ENCODE data around the gene SLC39A1.
A peak's percentile ranks its signal among the peaks of the same experiment; 100 is the strongest.
"Not testable (repeated sequence)": the region's sequence is repeated elsewhere in the genome, so short reads cannot be mapped to it uniquely, and the experiment has no call there.

Gene SLC39A1

DNA sequence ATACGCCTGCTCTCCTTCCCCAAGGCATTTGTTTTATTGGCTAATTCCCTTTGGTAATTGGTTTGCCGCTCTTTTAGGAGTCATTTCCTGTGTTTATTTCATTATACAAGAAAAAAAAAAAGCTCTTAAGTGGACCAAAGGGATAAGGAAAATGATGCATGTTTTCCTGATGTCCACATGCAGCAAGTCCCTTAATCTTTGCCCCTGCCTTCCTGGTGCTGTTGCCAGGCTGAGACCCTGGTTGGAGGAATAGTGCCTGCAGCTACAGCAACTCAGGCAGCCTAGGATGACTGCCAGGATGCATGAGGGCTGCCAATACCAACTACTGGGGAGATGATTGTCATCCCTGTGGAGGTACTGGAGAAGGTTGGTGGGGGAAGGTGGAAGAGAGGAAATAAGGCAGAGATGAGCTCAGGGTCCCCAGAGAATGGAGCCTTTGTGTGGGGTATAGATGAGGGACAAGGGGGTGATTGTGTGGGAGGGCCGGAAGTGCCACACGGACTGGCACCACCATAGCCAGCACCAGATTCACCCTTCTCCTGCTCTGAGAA is 34.5 kb downstream of the SLC39A1 start:
- no peak for DNase-seq

DNA sequence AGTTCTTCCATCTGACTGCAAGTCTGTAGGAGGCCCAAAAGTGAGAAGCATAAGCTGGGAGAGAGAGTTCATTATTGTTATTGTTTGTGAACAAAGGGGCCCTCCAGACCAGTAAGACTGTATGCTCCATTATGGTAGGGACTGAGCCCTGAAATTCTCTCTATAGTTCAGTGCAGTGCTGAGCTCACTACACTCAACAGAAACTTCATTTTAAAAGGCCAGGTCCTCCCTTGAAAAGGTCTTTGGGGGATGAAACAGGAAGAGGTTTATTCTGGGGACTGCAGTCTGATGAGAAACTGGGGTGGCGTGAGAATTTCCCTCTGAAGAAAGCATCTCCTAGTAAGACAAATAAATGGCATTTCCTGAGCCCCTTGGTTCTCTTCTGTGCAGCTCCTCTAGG is 35.1 kb downstream of the SLC39A1 start:
- no peak for DNase-seq

DNA sequence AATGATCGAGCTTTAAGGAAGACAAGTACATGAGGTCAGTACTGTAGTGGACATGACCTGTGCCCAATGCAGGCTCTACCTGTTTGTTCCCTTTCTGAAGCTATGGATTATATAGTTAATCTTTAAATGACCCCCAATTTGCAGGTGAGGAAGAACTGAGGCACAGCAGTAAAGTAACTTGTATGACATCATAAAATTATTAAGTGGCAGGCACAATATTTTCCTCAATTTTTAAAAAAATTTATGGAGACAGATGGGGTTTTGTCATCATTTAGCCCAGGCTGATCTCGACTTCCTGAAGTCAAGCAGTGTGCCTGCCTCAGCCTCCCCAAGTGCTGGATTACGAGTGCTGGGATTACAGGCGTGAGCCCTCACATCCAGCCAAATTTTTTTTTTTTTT is 36.9 kb downstream of the SLC39A1 start:
- DNase-seq: no peak

DNA sequence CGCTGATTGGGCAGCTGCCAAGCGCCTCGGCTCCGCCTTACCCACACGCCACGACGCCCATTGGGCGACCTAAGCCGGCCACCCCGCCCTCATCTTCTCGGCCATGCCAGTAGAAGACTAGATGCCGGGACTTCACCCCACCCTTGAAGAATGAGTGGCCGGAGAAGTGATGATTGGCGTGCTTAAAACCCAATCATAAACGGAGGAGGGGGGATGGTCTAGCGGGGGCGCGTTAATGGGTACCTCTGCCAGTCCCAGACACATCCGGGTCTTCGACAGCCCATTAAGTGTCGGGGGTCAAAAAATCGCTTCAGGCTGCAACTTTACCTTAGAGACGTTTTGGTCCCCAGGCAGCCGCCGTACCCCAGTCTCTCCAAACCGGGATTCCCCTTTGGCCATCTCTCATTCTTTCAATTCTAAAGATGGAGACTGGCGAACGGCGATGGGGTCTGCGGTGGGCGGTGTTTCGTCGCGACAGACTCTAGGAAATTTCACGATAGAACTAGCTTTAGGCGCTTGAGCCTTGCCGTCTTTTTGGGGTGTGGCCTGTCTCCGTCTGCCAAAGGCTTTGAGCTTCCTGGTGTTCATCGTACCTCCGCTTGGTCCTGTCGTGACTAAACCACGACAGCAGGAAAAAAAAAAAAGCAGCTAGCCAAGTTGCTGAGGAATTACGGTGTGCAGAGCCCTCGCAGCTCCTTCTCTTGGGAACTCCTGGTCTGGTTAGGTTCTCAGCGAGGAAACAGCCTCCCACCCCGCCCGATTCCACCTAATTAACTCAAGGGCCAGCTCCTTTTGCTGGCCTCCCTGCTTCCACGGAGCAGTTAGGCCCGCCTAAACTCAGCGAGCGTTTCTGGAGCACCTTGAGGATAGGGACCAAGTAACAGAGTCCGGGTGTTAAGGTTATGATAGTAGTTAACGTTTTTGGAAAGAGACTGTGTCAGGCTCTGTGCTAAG is 40.1 kb downstream of the SLC39A1 start, which contains the start of gene GATAD2B:
Gene GATAD2B, minus strand, starts transcription at position 1 of the 954 bp plus-strand sequence. CDS start 94,625 bp downstream, outside the sequence.
- peak; percentile 98 for DNase-seq

DNA sequence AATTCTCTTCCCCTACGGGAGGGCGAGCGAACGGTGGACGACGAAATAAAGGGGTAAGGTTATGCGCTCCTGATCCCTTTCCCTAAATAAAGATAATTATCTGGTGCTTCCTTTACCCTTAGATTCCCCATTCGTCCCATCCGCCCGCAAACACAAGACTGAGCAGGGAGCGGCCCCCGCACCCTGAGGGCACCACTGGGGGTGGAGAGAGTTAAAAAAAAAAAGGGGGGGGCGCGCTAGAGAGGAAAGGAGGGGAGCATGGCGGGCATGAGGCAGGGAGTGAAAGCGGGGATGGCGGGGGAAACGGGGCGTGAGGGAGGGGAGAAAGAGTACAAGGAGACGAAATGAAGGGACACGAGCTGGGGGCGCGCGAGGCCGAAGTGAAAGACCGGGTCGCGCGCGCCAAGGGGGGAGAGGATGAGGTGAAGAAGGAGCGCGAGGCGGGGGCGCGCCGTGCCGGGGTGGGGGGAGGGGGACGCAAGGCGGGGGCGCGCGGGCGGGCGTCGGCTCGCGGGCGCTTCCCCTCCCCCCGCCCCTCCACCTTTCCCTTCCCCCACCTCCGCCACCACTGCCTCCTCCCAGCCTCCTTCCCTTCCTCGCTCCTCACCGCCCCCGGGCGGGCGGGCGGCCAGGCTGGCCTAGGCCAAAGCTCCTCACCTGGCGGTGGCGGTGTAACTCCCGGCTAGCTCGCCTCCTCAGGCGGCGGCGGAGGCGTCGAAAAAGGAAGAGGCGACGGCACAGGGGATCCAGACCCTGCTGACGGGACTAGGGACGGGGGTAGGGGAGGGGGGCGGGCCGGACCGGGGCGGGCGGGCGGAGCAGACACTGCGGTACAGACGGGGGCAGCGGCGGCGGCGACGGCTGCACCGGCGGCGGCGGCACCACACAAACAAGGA is 41.0 kb downstream of the SLC39A1 start:
- peak; percentile 66 for DNase-seq

DNA sequence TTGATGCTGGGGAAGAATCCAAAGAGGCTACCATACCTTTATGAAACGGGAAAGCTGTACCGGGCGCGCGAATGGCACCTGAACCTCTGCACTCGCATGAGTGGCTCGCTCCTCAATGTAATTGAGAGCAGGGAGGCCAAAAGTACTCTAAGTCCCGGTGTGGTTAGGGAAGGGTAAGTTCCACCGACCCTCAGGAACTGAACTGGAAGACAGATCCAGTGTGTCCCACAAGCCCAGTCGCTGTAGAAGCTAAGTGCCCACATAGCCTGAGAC is 41.6 kb downstream of the SLC39A1 start:
- no peak for DNase-seq

DNA sequence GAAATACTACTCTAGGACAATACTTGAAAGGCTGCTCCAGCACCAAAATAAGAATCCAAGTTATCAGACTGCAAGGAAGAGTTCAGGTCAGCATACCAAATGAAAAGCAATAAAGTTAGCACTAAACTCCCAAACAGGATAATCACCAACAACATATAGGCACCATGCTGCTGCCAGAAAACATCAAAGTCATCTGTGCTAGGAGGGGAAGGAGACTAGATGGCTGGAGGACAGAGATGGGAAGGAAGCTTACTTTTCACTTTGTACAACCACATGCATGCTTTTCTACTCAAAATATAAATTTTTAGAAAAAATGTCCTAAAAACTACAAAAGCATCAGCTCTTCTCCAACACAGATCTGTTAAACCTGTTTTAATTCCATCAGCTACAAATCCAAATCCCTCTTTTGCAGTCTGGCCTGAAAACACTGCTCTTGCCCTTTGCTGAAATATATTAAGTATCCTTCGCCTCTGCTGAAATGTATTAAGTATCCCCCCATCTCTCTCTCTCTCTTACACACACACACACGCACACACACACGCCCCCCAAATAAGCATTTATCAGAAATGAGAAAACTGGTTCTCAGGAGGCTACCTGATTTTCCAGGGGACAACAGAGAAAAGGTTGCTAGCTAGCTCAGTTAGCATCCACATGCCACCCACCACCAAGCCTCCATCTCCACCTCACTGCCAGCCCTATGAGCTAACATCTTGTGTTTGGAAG is 42.1 kb downstream of the SLC39A1 start:
- no peak for DNase-seq

DNA sequence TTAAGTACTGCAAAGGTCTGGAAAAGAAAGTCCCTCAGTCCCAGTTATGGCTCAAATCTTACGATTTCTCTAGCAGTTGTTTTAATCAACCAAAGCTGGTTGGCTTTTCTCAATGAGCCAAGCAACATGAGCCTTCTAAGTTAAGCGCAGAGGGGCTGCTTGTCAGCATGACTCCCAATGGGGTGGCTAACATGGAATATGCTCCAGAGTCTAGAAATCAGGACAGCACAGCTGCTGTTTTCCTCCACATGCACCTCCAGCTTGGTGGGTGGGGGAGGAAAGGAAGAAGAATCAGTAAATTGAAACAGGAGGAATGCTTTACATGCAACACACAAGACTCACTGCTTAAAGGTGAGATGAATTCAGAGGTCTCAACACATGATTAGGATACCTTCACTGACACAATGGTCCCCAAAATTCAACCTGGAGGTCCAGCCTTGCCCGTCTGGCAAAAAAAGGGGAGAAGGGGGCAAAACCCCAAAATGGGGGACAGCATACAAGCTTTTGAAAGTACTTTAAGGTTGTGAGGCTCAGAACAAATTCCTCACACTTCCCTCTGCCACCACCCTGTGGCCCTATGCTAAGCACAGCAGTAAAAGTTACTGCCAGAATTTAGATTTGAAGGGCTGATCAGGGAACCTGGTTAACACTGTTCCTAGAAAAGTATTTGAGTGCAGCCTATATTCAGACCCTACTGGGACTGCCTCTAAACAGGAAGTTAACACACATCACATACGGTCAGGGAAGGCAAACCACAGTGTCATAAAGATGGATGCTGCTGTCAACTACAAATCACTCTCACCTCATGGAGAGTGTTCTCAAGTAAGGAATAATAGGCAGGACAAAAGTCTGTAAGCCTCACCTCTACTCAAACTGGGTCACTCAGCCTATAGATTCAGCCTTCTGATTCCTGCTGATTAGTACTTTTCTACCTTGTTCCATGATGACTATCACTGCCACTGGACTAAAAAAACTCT is 43.2 kb downstream of the SLC39A1 start:
- DNase-seq: no peak

DNA sequence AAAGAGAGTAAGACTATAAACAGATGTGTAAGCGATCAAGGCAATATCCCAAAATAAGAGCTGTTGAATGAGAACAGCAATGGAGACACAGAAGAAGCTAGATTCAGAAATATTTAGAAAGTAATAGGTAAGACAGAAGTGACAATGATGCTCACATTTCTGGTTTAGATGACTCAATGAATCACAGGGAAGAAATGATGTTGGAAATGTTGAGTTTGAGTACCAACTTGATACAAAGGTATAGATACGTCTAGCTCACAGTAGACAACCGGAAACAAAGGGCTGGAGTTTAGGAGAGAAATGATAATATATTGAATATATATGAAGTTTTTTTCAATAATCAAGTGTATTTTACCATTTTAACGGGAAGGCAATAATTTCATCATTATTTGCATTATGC is 47.0 kb downstream of the SLC39A1 start:
- no peak for DNase-seq

DNA sequence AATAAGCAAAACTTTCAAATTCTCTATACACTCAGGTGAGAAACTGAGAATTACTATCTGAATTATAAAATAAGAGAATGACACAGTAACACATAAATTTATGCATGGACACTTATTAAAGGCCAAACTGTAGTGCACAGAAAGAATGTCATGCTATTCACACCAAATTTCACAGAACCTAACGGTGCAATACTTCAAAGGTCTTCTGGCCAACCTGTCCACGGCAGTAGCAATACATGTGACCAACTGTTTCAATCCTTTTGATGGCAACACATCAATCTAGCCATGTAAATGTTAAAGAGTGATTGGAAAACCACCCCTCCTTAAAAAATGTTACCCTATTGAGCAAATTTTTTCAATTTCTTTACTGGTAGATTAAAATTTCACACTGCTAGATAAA is 51.0 kb downstream of the SLC39A1 start:
- DNase-seq: no peak

DNA sequence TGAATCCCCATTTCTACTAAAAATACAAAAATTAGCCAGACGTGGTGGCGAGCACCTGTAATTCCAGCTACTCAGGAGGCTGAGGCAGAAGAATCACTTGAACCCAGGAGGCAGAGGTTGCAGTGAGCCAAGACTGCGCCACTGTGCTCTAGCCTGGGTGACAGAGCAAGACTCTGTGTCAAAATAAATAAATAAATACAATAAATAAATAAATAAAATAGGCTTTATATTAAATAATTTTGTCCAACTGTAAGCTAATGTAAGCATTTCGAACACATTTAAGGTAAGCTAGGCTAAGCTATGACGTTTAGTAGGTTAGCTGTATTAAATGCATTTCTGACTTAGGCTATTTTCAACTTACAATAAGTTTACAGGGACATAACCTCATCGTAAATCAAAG is 52.8 kb downstream of the SLC39A1 start:
- not testable (repeated sequence) for DNase-seq

Measured in effector CD8-positive, alpha-beta T cell (primary cell).